Activated CD8-positive, alpha-beta memory T cell treated with anti-CD3 and anti-CD28 coated beads for 24 hours (primary cell): ENCODE data around the gene LCN2.
"Not testable (repeated sequence)": the region's sequence is repeated elsewhere in the genome, so short reads cannot be mapped to it uniquely, and the experiment has no call there.

ENCODE experiments used
- DNase-seq: peaks from one replicate; pipeline ENCODE4 v3.0.0-alpha.2; 2020

Gene LCN2

DNA sequence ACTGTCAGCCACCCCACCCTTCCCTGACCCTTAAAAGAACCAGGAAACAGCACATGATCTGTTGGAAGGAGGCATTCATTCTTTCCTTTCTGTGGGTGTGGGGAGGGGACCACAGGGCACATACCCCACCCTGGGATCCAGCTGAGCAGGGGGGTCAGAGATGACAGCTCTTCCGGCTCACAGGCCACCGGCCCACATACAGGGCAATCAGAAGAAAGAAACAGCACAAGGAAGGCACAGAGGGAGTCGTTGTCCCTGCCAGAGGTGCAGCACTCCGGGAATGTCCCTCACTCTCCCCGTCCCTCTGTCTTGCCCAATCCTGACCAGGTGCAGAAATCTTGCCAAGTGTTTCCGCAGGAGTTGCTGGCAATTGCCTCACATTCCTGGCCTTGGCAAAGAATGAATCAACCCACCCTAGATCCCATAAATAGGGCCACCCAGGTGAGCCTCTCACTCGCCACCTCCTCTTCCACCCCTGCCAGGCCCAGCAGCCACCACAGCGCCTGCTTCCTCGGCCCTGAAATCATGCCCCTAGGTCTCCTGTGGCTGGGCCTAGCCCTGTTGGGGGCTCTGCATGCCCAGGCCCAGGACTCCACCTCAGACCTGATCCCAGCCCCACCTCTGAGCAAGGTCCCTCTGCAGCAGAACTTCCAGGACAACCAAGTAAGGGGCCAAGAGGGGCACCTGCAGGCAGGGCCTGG, at the start of gene LCN2:
LCN2 (plus strand) TSS at position 453 of the 701 bp plus-strand sequence; CDS start at position 526, 73 bp downstream.
- DNase-seq, result no peak

DNA sequence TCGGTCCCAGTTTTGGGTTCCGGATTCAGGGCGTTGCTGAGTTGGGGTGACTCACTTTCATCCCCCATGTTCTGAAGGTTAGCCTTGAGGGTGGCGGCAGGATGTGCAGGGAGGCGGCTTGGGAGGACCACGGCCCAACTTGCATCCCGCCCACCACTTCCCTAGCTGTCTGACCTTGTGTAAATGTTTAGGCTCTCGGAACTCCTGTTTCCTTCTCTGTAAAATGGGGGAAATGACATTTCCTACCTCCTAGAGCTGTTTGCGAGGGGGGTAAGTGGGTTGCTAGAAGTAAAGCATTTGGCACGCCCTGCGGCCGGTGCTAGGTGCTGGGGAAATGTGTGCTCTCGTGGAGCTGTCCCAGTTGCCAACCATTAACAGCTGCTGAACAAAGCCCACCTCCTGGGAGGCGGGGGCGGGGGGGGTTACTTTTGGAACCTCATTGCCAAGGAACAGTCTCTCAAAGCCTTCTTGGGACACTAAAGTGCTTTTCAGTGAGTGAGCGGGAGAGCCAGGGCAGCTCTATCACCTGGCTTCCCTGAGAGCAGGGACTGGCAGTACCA, 49.2 kb upstream of the LCN2 start:
- DNase-seq, result no peak

DNA sequence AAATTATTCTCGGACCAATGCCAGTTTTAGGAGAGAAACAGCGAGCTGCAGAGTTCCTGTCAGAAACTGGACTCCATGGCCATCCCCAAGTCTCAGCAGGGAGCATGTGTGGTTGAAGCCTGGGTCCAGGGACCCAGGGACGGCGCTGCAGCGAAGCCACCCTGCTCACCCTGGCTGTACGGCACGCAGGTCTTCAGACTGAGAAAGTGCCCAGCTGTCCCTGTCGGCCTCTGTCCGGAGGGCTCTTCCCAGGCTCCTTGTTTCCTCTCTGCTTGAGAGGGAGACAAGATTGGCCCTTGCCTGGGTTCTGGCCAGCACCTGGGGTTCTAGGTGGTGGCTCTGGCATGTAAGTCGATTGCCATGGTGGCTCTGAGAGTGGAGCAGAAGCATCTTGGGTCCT, 48.7 kb upstream of the LCN2 start:
- DNase-seq, result no peak

DNA sequence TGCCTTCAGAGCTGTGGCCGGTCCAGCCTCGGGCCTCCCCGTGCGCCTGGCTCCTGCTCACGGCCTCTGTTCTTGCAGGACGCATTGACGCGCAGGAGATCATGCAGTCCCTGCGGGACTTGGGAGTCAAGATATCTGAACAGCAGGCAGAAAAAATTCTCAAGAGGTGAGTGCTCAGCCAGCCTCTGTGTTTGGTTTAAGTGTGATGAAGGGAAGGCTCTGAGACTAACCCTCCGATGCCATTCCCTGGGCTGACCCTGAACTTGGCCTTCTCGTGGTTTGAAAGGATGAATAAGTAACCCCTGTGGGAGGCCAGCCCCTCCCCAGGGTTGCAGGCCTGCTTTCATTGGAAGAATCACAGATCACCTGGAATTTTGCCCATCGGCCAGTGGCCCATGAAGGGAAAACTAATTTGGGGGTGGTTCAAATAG, 48.0 kb upstream of the LCN2 start:
- no peak for DNase-seq

DNA sequence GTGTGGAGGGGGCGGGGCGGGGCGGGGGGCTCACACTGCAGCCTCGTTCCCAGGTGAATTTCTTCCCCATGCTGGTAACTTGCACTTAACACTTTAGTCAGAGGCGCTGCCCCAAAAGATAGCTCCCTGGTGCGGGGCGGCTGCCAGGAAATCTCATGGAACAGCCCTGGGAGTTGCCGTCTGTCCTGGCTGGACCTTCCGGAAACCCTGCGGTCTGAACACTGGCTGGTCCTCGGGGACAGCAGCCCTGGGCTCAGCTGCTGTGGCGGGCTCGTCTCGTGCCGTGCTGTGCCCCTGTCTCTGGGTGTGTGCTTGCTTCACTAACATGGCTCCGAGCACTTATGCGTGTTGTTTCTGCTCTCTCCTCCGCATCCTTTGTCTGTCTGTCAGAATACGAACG, 47.6 kb upstream of the LCN2 start:
- no peak for DNase-seq

DNA sequence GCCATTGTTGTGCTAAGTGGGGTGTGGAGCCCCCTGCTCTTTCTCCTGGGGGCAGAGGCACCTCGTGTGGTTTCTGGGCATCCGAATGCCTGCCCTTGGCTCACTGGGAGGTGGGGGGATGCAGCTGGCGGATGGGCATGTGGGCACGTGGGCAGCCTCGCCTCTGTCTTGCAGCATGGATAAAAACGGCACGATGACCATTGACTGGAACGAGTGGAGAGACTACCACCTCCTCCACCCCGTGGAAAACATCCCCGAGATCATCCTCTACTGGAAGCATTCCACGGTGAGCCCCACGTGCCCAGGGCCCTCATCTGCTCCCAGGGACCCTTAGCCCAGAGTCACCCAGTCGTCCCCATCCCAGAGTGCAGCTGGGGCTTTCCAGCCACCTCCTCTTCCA, 47.1 kb upstream of the LCN2 start:
- no peak for DNase-seq

DNA sequence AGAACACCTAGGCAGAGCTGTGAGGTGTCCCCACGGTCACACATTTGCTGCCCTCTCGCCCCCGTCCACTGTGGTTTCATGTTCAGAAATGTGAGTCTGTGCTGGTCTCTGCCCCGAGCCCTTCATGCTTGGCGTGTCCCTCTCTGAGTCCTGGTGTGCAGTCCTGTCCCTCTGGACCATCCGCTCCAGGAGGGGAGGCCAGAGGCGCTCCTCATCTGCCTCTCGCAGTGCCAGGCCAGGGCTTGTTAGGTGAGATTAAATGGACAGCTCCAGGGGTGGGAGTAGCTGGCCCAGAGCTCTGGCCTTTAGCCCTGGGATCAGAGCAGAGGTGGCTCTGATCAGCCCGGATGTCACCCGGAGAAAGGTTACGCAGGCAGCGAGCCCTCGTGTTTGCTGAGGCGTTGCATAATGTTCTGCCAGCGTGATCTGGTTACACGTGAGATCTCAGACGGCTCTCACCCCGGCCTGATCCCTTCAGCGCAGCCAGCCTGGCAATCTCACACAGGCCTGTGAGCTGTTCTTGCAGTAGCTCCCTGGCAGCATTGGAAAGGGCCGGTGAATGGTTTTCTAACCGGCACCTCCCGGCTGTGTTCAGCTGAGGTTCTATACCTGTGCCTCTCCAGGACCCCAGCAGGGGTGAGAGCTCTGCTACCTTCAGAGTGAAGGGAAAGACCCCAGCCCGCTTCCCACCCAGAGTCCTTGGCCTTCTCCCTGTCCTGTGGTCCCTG, 46.2 kb upstream of the LCN2 start:
- no peak for DNase-seq

DNA sequence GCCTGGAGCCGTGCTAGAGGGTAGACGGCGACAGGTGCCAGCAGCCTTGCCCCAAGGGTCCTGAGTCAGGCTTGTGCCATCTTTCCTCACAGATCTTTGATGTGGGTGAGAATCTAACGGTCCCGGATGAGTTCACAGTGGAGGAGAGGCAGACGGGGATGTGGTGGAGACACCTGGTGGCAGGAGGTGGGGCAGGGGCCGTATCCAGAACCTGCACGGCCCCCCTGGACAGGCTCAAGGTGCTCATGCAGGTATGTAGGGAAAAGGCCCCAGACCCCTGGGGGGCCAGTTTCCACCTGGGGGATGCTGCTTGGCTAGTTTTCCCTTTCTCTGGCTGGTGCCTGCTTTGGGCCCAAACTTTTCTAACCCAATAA, 45.7 kb upstream of the LCN2 start:
- DNase-seq, result no peak

DNA sequence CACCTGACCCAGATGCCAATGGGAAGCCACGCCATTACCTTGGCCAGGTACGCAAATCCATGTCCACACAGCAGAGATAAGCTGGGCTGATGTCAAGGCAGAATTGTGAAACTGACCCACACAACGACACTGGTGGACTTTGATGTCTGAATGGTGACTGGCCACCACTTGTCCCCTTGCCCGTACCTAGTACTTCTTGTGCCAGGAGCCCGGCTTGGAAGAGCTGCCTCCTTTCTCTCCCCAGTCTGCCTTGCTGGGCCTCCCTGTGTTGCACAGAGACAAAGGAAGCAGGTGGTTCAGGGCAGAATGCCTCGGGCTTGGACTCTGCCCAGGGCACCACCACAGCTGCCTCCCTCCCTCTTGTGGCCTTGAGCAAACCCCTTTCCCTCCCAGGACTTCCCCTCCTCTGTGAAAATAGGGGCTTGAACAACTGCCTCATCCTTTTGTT, 45.1 kb upstream of the LCN2 start:
- DNase-seq, result no peak

DNA sequence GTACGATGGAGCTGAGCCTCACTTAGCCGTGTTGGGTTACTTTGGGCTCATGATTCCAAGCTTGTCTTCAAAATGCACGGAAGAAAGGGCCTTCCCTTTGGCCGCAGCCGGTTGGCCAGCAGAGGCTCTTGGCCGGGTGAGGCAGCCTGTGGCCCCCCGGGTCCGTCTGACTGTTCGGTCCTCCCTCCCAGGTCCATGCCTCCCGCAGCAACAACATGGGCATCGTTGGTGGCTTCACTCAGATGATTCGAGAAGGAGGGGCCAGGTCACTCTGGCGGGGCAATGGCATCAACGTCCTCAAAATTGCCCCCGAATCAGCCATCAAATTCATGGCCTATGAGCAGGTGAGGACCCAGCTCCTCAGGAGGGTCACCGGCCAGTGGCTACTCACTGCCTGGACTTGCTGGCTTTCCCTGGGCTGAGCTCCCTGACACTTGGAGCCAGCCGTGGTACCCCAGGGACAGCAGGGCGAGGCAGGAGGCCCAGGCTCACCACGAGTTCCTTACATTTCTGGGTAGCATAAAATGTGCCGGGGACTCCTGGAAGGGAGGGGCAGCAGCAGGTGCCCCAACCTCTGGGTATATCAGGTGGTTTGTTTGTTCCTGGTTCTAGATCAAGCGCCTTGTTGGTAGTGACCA, 43.6 kb upstream of the LCN2 start:
- DNase-seq, result no peak

DNA sequence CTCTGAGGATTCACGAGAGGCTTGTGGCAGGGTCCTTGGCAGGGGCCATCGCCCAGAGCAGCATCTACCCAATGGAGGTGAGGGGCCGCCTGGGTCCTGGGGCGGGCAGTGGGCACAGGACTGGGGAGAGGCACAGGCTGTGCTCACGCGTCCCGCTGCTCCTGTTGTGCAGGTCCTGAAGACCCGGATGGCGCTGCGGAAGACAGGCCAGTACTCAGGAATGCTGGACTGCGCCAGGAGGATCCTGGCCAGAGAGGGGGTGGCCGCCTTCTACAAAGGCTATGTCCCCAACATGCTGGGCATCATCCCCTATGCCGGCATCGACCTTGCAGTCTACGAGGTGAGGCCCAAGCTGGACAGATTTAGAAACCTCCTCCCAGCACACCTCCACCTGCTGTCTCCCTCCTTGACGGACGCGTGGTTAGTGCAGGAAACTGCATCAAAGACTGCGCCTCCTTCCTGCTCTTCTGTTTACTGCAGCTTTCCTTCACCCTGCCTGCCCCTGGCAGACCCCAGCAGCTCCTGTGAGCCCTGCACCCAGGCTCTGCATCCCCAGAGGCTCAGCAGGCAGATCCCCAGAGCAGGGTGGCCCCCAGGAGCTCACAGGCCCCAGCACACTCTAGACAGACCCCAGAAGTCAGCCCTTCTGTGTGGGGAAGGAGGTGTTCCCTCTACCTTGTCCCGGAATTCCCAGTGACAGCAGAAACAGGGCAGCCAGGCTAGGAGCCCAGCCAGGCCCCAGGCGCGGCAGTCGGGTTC, 42.9 kb upstream of the LCN2 start:
- DNase-seq, result no peak

DNA sequence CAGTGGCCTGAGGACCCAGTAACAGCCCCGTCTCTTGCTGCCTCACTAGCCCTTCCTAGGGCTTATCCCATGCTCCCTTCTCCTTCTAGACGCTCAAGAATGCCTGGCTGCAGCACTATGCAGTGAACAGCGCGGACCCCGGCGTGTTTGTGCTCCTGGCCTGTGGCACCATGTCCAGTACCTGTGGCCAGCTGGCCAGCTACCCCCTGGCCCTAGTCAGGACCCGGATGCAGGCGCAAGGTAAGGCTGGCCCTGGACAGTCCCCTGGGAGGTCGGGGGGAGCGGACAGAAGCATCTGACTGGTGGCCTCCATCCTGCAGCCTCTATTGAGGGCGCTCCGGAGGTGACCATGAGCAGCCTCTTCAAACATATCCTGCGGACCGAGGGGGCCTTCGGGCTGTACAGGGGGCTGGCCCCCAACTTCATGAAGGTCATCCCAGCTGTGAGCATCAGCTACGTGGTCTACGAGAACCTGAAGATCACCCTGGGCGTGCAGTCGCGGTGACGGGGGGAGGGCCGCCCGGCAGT, 42.2 kb upstream of the LCN2 start:
- no peak for DNase-seq

DNA sequence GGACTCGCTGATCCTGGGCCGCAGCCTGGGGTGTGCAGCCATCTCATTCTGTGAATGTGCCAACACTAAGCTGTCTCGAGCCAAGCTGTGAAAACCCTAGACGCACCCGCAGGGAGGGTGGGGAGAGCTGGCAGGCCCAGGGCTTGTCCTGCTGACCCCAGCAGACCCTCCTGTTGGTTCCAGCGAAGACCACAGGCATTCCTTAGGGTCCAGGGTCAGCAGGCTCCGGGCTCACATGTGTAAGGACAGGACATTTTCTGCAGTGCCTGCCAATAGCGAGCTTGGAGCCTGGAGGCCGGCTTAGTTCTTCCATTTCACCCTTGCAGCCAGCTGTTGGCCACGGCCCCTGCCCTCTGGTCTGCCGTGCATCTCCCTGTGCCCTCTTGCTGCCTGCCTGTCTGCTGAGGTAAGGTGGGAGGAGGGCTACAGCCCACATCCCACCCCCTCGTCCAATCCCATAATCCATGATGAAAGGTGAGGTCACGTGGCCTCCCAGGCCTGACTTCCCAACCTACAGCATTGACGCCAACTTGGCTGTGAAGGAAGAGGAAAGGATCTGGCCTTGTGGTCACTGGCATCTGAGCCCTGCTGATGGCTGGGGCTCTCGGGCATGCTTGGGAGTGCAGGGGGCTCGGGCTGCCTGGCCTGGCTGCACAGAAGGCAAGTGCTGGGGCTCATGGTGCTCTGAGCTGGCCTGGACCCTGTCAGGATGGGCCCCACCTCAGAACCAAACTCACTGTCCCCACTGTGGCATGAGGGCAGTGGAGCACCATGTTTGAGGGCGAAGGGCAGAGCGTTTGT, 41.6 kb upstream of the LCN2 start:
- no peak for DNase-seq

DNA sequence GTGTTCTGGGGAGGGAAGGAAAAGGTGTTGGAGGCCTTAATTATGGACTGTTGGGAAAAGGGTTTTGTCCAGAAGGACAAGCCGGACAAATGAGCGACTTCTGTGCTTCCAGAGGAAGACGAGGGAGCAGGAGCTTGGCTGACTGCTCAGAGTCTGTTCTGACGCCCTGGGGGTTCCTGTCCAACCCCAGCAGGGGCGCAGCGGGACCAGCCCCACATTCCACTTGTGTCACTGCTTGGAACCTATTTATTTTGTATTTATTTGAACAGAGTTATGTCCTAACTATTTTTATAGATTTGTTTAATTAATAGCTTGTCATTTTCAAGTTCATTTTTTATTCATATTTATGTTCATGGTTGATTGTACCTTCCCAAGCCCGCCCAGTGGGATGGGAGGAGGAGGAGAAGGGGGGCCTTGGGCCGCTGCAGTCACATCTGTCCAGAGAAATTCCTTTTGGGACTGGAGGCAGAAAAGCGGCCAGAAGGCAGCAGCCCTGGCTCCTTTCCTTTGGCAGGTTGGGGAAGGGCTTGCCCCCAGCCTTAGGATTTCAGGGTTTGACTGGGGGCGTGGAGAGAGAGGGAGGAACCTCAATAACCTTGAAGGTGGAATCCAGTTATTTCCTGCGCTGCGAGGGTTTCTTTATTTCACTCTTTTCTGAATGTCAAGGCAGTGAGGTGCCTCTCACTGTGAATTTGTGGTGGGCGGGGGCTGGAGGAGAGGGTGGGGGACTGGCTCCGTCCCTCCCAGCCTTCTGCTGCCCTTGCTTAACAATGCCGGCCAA, 40.8 kb upstream of the LCN2 start:
- DNase-seq, result no peak

DNA sequence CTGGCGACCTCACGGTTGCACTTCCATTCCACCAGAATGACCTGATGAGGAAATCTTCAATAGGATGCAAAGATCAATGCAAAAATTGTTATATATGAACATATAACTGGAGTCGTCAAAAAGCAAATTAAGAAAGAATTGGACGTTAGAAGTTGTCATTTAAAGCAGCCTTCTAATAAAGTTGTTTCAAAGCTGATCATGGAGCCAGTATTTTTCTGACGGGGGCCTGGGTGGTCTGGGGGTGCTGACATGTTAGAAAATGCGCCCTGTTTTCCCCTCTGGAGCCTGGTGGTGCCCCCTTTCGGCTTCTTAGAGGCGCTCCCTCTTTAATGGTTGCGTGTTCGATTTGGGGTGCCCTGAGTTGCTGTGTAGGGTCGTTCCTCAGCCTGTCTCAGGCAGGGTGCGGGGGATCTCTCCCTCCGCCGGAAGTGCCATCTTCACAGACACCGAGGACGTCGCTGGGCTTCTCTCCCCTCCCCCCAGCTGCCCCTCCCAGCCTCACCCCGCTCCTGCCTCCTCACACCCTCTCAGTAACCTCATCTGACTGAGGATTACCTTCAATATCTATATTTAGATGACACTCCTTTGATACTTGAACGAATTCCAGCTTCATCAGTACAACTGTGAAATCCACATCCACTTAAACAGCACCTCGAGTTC, 40.1 kb upstream of the LCN2 start:
- no peak for DNase-seq

DNA sequence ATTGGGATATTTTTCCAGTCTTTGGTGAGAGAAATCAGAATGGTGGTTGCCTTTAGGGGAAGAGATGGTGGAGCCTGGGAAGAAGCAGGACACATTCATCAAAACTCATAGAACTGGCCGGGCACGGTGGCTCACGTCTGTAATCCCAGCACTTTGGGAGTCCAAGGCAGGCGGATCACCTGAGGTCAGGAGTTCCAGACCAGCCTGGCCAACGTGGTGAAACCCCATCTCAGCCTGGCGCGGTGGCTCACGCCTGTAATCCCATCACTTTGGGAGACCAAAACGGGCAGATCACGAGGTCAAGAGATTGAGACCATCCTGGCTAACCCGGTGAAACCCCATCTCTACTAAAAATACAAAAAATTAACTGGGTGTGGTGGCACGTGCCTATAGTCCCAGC, 37.5 kb upstream of the LCN2 start:
- DNase-seq, result not testable (repeated sequence)

DNA sequence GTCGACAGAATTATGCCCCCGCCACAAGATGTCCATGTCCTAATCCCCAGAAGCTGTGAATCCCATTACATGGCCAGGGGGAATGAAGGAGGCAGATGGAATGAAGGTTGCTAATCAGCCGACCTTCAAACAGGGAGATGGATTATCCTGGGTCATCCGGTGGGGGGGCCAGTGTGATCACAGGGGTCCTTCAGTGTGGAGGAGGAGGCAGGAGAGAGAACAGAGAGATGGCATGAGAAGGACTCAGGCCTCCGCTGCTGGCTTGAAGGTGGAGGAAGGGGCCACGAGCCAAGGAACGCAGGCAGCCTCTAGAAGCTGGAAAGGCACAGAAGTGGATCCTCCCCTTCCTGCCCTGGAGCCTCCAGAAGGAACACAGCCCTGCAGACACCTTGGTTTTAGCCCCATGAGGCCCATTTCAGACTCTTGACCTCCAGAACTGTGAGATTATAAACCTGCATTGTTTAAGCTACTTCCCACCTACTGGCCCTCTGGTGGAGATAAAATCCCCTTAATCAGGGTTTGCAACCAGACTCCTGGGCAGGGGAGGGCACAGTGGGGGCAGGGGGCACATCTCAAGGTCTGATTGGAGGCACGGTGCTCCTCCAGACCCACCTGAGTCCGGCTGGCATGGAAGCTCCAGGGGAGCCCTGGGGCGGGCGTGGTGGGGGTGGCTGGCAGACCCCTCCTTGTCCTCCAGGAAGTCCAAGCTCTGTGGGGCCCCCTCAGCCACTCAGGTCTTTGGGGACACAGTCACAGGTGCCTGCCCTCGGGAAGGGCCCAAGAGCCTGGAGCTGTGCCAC, 35.5 kb upstream of the LCN2 start:
- no peak for DNase-seq

DNA sequence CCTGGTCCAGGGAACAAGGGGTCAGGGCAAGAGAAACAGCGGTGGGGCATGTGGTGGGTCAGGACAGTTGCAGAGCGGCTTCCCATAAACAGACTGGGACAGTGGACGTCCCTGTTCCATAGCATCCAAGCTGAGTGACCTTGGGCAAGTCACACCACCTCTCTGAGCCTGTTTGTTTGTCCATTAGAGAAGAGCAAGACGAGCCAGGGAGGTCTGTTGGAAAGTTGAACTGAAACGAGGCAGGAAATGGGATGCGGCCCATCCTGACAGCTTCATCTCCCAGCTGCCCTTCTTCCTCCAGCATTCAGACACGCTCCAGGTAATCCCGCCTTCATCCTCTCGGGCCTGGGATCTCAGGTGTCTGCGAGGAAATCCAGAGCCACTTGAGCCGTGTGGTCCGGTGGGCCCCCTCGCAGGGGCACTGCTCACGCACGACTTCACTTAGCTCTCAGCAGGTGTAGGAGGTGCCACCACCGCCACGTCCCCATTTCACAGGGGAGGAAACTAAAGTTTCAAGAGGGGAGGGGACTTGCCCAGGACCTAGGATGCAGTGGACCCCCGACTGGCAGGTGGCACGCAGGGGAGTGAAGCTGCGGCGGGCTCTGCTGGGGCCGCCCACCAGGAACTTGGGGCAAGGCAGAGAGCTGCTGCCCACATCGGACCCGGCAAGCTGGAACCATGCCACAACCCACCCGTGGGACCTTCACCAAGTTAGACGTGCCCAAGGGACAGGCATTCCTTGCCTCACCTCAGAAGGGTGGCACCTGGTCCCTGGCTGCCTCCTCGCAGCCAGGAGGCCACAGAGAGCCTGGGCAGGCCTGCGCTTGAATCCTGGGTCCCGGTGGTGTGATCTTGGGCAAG, 34.7 kb upstream of the LCN2 start:
- DNase-seq, result no peak
